CD4-positive, alpha-beta T cell treated with Interleukin-2 at 100 ng/mL for 4 hours (primary cell): ENCODE measurements around the gene FRMD4A.

Source experiments
- DNase-seq: peaks from one replicate; pipeline ENCODE4 v3.0.0-alpha.2; 2020; ENCODE audit warnings: low spot score

FRMD4A gene

GRCh38 chr10:13816195-13816925 lies 514.4 kb downstream of the FRMD4A start:
- no peak for DNase-seq

- DNase-seq = no peak
These were observed 515.0 kb downstream of the FRMD4A start for GRCh38 chr10:13815756-13816155.

GRCh38 chr10:13813550-13813949 lies 517.2 kb downstream of the FRMD4A start:
- no peak for DNase-seq

GRCh38 chr10:13812804-13813203 lies 517.9 kb downstream of the FRMD4A start:
- no peak for DNase-seq

GRCh38 chr10:13810568-13810967 lies 520.2 kb downstream of the FRMD4A start:
- DNase-seq = no peak

- no peak for DNase-seq
These were observed 521.3 kb downstream of the FRMD4A start for GRCh38 chr10:13809427-13809826.

- no peak for DNase-seq
These were observed 522.0 kb downstream of the FRMD4A start for GRCh38 chr10:13808556-13809391.

GRCh38 chr10:13806419-13806818 lies 524.3 kb downstream of the FRMD4A start:
- DNase-seq = no peak

- no peak for DNase-seq
These were observed 526.9 kb downstream of the FRMD4A start for GRCh38 chr10:13803566-13804554.

GRCh38 chr10:13801907-13802288 lies 528.8 kb downstream of the FRMD4A start:
- no peak for DNase-seq

GRCh38 chr10:13801156-13801906 lies 529.4 kb downstream of the FRMD4A start:
- no peak for DNase-seq

GRCh38 chr10:13797164-13797563 lies 533.6 kb downstream of the FRMD4A start:
- DNase-seq = no peak

GRCh38 chr10:13795653-13796555 lies 534.8 kb downstream of the FRMD4A start:
- peak; percentile 25 for DNase-seq

- DNase-seq = no peak
These were observed 535.6 kb downstream of the FRMD4A start for GRCh38 chr10:13794992-13795612.

- no peak for DNase-seq
These were observed 538.7 kb downstream of the FRMD4A start for GRCh38 chr10:13792006-13792405.

GRCh38 chr10:13791483-13791882 lies 539.2 kb downstream of the FRMD4A start:
- DNase-seq = no peak

- no peak for DNase-seq
These were observed 540.5 kb downstream of the FRMD4A start for GRCh38 chr10:13790196-13790595.

- no peak for DNase-seq
These were observed 541.3 kb downstream of the FRMD4A start for GRCh38 chr10:13789448-13789829.

- peak; percentile 14 for DNase-seq
These were observed 541.8 kb downstream of the FRMD4A start for GRCh38 chr10:13788711-13789447.
